HPDE6-E6E7 (cell line): ENCODE measurements around the gene RORB.
"Not testable (repeated sequence)": the region's sequence is repeated elsewhere in the genome, so short reads cannot be mapped to it uniquely, and the experiment has no call there.

Experiments
- DNase-seq: peaks from one replicate; pipeline ENCODE4 v3.0.0; 2011; ENCODE audit warnings: missing footprints; ENCODE audit errors: extremely low spot score

Gene RORB

DNA sequence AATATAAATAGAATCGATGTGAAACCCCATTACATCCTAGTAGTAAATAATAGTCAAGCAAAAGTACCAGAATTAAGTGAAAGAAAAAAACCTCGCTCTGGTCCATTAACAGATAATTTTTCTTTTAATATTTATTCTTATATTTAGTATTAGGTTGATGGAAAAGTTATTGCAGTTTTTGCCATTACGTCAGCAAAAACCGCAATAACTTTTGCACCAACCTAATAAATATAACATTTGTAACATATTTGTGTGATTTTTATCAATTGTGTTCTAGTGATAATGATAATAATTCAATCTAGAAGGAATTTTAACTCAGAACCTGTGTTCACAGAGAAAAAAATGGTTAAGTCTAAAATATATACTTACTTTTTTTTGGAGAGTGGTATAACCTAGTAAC is 16.1 kb downstream of the RORB start:
- DNase-seq, result no peak

DNA sequence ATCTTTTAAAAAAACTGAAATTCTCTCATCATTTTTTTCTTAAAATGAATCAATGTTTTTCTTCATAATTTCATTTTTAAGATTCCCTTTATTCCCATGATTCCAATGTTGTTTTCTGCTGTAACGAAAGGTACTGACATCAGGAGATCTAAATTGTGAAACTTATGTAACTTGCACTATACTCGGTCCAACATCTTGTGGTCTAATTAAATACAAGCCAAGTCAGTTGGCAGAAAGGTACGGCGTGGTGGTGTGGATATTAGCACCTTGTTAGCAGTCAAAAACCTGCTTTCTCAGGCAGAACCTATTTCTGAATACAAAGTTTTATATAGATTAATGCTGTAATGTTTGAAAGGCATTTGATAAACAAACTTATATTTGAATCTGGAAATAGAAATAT is 20.1 kb downstream of the RORB start:
- no peak for DNase-seq

DNA sequence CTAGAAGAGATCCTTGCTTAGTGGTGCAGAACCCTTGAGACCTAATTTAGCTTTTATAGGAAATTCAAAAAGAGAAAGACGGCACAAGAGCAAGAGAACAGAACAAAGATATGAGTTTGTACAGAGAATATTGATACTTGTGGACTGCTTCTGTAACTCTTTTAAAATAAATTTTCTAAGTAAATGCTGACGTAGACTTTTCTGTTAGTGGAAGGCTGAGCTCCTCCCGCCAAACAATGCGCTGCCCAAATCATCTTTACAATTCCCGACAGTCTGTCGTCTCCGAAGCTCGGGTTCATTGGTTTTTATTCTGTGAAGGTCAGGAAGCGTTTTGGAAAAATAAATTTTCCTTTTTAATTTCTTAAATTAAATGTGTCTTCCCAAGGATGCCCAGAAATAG is 22.3 kb downstream of the RORB start:
- no peak for DNase-seq

DNA sequence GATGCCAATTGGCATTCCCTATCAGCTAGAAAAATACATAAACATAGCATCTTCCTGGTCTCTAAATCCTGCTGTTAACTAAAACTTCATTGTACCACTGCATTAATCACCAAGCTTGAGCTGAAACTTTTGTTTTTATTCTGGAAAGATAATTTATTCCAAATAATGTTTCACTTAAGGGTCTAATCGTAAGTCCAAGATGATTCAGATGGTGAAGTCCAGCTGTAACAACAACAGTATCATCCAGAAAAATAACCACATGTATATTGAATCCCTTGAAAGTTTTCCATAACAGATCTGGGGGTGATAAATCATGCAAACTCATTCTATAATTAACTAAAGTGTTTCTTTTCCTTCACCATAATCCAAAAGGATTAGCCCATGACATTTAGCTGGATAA is 23.9 kb downstream of the RORB start:
- DNase-seq, result no peak

DNA sequence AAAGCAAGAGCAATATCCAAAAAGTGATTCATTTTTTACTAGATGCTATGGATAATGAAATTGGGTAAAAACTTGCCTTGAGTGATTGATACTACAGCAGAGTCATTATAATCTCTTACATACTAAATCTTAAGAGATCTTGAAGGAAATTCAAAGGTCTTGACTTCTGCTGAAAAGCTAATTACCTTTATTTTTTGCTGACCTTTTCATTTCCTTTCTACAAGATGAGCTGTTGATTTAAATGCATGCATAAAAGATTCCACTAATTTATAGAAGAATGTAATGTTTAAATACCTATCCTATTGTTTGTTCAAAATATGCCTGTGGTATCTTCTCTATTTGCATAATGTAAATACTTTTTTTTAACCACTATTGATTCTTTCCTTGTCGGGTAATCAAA is 27.2 kb downstream of the RORB start:
- no peak for DNase-seq

DNA sequence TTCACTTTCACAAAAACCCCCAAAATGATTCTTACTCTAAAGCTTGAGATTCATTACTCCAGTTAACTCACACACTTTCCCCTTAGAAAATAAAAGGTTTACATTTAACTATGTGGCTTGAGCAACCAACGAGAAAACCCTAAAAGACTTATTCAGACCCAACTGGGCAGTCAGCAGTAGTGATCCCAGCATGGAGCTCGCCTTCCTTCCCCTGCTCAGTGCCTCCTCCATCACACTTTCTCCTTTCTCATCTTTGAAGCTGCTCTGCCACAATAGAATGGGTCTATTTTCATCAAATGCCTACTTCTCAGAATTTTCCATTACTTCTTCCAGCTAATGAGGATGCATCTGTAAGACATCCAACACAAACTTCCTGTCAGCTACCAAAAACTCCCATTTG is 29.1 kb downstream of the RORB start:
- no peak for DNase-seq

DNA sequence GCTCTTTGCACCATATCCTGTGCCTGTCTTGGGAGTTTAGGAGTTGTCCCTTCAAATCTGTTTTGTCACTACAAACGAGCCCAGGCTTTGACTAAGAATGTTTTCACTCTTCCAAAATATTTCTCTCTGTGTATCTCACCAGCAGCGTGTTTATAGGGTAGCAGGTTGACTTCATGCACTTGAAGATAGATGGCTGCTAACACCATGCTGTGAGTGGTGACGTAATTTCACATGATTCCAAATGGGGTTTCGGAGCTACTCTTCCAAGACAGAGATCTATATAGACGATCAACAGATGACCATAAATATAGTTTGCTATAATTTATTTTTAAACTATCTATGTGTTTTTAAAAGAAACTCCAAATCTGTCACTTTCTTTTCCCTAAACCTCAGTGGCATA is 30.6 kb downstream of the RORB start:
- no peak for DNase-seq

DNA sequence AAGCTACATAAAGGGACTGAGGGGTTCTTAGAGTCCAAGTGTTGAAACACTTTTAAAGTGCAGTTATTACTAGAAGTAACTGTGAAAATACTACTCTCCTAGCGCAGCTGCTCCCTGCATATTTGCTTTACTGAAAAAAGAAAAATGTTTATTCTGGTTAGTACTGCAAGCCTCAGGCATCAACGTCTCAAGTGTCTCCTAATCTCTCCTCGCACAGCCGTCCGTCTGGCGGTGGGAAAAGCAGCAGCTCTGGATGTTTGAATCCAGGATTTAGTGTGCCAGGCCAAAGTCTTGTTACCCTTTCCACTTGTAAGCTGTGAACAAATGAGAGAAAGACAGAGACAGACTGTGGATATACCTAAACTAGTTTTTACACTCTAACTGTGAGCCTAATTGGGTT is 31.1 kb downstream of the RORB start:
- DNase-seq, result no peak

DNA sequence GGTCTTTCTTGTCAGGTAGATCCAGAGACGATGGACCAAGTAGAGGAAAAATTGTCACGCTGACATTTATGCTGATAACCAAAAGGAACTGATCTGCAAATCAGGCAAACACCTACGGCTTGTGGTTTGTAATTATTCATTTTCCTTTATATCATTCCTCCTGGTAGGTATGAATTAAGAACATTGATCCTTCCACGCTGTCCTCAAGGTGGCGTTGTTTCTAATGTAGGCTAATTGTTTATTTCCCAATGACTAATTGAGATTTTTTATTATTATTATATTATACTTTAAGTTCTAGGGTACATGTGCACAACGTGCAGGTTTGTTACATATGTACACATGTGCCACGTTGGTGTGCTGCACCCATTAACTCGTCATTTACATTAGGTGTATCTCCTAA is 33.3 kb downstream of the RORB start:
- DNase-seq, result not testable (repeated sequence)

DNA sequence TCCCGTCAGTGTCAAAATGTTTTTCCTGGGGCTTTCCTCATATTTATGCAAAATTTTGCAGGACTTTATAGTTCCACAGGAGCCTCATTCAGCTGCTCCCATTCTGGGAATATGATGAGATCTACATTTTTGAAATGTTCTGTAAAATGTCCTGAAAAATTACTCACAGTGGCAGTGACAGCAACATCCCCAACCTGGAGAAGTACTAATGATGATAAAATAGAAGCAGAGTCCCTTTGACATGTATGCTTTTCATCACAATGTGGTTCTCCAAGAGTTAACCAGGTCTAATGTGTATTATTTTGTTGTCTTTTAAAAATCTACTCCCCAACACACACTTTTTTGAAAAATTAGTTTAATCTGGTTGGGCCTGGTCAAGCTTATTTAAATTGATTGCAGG is 36.1 kb downstream of the RORB start:
- no peak for DNase-seq

DNA sequence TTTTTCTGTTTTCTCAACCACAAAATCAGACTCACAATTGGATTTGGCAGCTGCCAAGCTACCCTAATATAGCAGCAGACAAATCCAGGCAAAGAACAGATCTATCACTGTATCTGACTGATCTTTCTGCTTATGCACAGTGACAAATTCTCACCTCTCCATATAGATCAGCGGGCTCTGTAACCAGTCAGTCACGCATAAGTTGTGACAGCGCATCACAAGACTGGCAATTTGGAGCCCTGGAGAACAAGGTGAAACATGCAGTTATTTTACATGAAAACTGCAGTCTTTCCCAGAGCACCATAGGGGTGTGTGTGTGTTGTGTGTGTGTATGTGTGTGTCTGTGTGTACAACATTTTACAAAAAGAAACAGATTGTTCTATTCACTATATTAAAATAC is 37.7 kb downstream of the RORB start:
- no peak for DNase-seq

DNA sequence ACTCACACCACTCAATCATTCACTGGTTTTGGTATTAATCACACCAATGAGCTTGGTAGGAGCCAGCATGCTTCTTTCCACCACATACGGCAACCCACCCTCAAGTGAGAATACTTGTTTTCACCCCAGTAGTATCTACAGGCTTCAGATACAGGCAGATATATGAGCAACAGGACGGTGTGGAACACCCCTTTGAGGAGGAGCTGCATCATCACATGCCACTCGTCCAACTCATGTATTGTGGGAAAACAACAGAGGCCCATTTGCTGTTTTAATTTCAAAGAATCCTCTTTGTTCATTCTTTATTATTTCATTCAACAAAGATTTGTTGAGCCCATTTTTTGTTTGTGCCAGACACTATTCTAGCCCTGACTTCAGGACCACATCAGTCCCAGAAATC is 46.0 kb downstream of the RORB start:
- no peak for DNase-seq

DNA sequence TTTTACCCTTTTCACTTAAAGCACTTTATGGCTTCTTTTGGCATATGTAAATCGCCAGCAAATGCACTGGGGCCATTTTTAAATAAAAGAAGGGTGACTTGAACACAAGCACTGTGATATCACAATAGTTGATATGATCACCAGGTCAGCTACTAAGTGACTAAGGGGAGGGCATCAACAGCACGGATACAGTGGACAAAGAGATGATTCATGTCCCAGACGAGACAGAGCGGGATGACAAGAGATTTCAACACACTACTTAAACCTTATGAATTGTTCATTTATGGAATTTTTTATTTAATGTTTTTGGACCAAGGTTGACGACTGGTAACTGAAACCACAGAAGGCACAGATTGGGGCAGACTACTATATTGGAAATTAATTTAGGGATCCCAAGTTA is 54.1 kb downstream of the RORB start:
- no peak for DNase-seq

DNA sequence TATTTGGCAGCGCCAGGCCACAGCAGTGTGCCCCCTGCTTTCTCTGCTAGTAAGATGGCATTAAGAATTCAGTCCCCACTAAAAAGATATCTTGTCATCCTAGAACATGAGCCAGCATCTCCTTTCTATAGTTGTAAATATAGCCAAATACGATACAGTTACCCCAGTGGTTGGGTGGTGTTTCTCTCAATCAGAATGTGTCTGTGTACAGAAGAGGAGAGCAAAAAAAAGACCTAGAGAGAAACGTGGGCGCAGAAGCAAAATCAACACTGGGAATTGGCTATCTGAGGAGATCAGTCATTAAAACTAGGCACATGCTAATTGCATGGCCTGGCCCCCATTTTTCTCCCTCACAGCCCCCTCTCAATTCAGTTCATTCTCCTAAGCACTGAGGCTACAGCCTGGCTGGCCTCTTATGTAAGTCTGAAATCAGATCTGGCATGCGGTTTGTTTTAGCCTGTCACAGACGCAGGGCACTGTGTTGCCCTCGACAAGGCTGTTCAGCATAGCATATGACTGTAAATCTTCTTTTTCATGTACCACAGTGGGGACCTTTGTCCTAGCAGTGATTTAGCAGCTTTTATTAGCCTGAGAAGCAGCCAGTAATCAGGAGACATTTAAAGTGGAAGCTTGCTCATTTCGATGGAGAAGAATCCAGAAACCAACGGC is 57.8 kb downstream of the RORB start:
- no peak for DNase-seq

DNA sequence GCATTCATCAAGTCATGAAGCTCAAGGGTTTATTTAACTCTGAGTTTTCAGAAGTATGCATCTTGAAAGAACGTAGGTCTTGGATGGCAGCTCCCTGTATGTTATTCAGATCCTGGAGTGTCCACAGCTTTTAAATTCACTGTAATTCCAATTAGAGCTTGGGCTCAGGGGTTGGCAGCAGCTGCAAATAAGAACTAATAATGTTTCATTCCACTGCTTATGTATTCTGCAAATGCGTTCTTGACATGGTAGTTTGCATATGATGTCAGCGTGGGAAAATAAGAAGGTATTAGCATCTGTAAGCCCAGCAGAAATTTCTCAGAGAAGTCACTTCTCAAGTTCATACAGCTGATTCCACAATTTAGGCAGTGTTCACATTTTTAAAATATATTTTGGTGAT is 58.4 kb downstream of the RORB start:
- no peak for DNase-seq

DNA sequence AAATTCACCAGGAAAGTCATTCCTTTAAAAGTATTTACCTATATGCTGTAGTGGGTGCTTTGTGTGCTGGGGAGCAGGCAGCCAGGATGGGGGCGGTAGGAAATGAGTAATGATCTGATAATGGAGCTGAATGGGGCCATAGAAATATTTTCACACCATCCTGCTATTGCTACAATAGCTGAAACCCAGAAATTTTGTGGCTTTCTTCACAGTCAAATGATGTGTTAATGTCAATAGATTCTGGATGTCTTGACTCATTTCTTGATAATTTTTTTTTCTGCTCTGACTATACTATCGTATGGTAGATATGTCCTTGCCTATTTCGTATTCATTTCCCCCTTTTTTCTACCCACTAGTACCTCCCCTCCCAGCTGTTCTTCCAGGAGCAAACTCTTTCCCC is 59.5 kb downstream of the RORB start:
- no peak for DNase-seq

DNA sequence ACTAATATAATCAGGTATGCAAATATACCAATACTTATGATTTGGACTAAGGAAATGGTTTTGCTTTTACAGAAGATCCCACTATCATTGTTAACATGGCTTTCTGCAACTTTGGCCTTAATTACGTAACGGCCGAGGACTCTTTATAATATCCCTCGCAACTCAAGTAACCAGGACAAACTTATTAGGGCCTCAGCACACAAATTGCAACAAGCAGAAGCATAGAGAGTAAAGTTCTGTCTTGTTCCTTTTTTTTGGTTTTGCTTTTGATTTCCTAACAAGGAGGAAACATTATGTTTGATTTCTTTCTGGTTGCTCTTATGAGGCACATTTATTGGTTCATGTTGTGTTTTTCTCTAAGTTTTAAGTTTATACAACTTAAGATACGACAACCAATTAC is 60.4 kb downstream of the RORB start:
- DNase-seq, result no peak

DNA sequence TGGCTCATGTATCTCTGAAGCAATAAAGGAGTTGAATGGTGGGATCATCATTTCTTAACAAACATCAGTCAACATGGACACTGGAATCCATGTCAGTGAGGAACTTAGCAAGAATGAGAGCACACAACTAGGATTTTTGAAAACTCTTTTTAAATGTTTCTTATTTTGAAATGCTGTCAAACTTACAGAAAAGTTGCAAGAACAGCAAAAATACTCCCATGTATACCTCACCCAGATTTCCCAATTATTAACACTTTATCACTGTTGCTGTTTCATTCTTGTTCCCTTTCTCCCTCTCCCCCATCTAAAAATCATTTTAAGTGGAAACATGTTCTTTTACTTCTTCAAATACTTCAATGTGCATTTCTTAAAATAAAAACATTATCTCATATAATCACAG is 65.5 kb downstream of the RORB start:
- no peak for DNase-seq

DNA sequence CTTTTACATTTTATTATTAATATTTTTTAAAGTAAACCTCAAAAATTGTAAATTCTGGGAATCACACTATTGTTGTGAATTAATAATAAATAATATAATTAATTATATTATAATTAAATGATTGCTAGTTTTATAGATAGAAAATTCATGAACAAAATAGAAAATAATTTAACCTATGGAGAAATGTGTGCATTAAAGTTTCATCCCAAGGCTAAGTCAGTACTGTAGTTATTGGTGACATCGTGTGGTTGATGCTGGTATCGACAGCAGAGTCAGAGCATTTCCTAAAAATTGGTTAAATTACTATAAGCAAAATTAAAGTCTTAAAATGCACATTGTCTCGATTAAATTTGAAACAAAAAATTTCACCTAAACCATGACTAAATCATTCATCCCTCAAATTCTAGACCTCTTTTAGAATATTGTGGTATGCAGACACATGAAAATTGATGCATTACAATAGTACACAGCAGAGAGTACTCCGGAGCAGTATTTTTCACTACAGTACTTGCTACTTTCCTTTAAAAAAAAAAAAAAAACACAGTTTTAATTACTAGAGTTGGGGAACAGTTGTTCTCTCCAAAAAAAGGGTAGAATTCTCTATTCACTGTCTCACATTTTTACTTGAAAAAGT is 73.9 kb downstream of the RORB start:
- DNase-seq, result peak; percentile 10

DNA sequence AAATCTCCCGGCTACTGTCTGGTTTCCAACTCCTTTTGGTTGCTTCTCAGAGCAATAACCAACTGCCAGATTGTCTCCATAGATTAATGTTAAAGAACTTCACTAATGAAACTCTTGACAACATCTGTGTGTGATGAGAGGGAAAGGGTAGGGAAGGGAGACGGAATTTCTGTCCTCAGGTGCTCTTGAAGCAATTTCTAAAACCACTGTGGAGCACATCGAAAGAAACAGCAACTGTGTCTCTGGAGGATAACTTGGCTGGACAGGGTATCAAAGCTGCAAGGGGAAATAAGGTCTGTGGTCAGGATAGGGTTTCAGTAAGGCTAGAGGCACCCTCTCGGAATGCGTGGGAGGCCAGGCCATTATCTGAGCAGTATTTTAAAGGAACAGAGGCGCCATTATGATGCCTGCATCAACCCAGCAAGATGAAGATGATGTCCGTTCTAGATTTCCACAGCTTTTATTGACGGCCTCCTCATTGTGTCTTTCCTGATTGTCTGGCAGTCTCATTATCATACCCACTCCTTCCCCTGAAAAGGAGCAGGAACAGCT is 76.6 kb downstream of the RORB start:
- no peak for DNase-seq

DNA sequence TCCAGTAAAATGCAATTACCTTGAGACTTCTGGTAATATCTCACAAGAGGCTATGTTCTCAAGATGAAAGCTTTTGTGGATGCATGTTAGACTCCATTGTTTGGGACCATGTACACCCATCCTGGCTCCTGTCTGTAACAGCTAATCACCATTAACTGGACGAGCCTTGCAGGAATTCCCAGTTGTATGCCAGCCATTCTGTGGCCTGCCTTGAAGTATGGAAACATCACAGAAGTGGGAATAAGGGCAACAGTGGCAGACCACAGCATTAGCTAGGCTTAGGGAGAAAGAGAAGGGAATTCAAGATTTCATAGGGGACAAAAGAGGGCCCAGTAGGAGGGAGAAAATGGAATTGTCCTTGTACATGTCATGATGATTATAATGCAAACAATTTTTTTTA is 79.0 kb downstream of the RORB start:
- no peak for DNase-seq

DNA sequence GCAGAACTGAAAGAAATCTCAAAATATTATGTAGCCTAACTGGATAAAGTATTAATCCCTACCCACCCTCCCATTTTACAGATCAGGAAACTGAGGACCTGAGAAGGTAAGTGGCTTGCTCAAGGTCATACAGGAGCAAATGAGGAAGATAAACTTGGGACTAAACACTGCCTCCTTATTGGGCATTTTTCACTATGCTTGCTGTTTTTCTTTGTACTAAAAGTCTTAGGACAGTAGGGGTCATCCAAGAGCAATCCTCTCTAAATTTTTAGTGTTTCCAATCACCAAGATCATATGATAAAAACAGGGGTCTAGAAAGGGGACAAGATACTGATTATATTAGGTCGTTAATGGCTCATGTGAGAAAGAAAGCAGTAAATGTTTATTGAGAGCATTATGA is 80.8 kb downstream of the RORB start:
- no peak for DNase-seq

DNA sequence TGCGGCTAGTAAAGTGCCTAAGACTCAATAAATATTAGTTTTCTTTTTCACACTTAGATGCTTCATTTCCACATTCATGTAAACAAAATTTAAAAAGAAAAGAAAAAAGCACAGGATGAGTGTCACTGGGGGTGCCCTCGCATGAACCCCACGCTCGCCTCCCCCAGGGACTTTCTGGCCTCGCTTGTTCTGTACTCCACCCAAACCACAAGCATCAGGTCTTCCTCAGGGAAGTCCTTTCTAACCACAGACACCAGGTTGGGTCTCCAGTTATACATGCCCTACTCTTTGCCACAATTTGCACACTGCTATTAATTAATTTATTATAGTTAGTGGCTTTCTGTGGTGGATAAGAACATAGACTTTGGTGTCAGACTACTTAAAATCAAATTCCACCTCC is 92.4 kb downstream of the RORB start:
- no peak for DNase-seq

DNA sequence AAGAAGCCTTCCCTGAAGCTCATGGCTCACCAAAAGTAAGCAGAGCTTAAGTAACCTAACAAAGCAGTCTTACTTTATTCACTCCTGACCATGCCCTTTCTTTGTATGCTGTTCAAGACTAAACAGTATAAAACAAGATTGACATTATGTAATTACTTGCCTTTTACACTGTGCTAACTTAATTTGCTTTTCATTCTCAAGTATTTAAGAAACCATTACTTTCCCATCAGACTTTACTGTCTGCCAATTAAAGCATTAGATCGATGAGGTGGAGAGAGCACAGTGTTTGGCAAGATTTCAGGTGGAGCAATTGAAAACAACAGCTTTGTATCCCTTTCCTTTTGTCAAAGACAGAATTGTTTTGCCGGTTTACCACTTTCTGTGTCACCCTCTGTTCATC is 98.2 kb downstream of the RORB start:
- DNase-seq, result no peak
